Urinary bladder (tissue), 4 donors: ENCODE measurements around the gene SORCS2. TPM values are rescaled to one million over a fixed set of nuclear protein-coding genes. Genes with fewer than 3 reads are reported as not detected.

Experiments
- DNase-seq: peaks from one replicate; pipeline ENCODE4 v3.0.0-alpha.2; 2015; ENCODE audit errors: extremely low spot score
- H3K27ac ChIP-seq: one replicate; pipeline ENCODE4 v1.5.1; 2013; ENCODE audit warnings: low read depth, mild to moderate bottlenecking, moderate library complexity
- H3K36me3 ChIP-seq: one replicate; pipeline ENCODE4 v1.6.1; 2013; ENCODE audit warnings: mild to moderate bottlenecking, moderate library complexity; ENCODE audit not compliant: insufficient read depth
- H3K4me1 ChIP-seq: one replicate; pipeline ENCODE4 v1.6.1; 2013; ENCODE audit warnings: mild to moderate bottlenecking, moderate library complexity; ENCODE audit not compliant: insufficient read depth
- H3K4me3 ChIP-seq: one replicate; pipeline ENCODE4 v1.5.1; 2013; ENCODE audit warnings: low read depth, low read length
- WGBS: extraction: QIAGEN DNeasy Blood & Tissue Kit; methylation state at CpG from one replicate; pipeline ENCODE4 v1.1.7; 2013; 5-methylcytosine and 5-hydroxymethylcytosine counted together
- polyA plus RNA-seq: library from polyadenylated mRNA; stranded (reverse); fragments of 200-250 nt; gene quantifications from one replicate; pipeline ENCODE4 v1.2.3, GENCODE V29; 2013
- total RNA-seq: library from RNA; depleted of rRNA; stranded (reverse); fragments of >200 nt; gene quantifications from one replicate; pipeline ENCODE4 v1.2.3, GENCODE V29; 2014
- donor health status: healthy with polysubstance abuse.
- donor health status: healthy.

The SORCS2 gene
- total and polyA plus RNA-seq, 2 donors = 5.3 to 10.8 TPM

DNA sequence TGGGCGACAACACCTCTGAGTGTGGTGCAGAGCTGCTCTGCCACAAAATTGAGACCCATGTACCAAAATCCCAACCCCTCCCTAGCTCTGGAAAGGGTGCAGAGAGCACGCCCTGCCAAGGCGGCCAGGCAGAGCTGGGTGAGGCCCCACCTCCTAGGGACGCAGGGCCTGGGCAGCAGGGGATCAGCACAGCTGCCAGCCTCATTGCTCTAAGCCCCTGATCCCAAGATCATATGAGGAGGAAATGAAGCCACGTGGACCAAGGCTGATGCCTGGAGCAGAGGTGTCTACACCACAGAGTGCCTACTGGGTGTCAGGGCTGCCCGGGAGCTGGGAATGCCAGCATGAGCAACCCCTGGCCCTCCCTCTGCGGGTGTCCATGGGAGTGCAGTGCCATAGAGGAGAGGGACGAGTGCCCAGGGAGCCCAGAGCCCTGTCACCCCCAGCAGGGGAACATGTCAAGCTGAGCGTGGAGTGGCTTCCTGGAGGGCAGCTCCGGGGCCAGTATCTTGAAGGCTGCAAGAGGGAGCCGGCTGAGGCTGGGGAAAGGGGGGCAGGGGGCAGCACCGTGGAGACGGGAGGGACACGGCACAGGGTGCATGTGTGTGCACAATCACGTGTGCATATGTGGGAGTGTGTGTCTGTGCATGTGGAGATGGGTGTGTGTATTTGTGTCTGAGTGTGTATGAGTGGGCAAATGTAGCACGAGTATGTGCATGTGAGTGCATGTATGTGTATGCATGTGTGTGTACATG is 306.3 kb downstream of the SORCS2 start:
- 84% methylated on average over 16 of the region's 16 CpGs for WGBS
- Histone ChIP-seq H3K27ac (no peak overlapping the region), H3K36me3 (no peaks in the 10 kb centered on the region), H3K4me3 (no peak overlapping the region), H3K4me1 (no peaks in the 10 kb centered on the region)
- no peak for DNase-seq

DNA sequence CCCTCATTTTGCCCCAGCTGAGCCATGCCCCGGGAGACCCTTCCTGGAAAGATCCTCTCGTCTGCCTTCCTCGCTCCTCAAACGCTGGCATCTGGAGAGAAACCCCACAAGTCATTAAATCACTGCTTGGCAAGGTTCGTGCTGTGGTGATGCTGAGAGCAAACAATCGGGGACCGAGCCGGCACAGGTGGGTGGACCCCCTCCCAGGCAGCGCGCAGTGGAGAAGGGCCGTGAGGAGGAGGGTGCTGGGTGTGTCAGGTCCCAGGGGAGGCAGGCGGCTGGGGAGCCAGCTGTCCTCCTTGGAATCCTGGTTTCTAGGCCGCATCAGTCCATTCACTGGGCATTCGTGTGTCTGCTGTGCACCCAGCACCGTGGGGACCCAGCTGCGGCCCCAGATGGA is 307.3 kb downstream of the SORCS2 start:
- Histone ChIP-seq H3K4me3 (no peak overlapping the region), H3K4me1 (no peaks in the 10 kb centered on the region), H3K27ac (no peak overlapping the region), H3K36me3 (no peaks in the 10 kb centered on the region)
- DNase-seq = no peak
- WGBS = 80% methylated on average over 16 of the region's 16 CpGs

DNA sequence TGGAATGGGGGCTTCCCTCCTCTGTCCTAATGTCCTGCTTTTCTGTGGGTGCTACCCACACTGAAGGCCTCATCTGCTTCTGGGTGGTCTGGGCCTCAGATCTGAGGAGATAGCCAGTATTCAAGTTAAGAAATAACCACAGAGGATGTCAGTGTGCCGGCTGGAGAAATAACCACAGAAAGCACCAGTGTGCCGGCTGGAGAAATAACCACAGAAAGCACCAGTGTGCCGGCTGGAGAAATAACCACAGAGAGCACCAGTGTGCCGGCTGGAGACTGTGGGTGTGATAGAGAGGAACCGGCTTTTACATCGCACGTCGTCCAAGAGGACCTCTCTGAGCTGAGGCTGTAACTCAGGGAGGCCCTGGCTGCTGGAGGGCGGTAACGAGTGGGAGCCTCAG is 308.1 kb downstream of the SORCS2 start:
- H3K4me1 ChIP-seq = no peaks in the 10 kb centered on the region
- H3K4me3 ChIP-seq = no peak overlapping the region
- DNase-seq = no peak
- no peak overlapping the region for H3K27ac ChIP-seq
- H3K36me3 ChIP-seq = no peaks in the 10 kb centered on the region
- 72% methylated on average over 10 of the region's 10 CpGs for WGBS

DNA sequence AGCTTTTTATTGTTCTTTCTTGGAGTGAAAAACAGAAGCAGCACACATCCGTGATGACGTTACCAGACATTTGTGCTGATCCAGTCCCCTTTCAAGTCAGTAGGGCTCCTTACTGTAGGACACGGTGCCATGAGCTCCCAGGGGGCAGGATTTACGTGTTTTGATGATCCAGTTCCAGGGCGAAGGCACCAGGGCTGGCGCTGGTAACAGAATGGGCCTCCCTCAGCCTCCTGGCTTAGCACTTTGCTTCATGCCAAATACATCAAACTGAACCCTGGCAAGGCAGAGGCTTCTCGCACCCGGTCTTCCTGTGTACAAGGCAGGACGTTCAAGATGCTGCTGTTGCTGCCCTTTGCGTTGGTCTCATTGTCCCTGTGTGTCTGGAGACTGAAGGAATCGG is 309.0 kb downstream of the SORCS2 start:
- 85% methylated on average over 11 of the region's 11 CpGs for WGBS
- Histone ChIP-seq H3K4me3 (no peak overlapping the region), H3K4me1 (no peaks in the 10 kb centered on the region), H3K27ac (no peak overlapping the region), H3K36me3 (no peaks in the 10 kb centered on the region)
- no peak for DNase-seq

DNA sequence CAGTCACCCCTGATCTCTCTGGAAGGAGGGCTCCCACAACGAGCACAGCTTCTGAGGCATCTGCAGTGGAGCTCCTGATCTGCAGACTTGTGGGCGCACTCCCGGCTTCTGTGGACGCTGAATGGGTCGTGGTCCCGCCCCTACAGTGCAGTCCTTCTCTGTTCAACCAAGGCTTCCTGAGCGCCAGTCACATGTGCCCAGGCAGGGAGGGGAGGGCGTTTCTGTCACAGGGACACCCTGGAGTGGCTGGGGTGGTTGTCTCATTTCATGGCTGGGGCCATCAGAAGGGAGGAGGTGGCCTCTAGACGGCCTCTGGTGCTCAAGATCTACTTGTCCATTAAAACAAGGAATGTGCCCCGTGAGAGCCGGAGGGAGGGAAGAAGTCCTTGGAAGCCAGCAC is 309.5 kb downstream of the SORCS2 start:
- WGBS = 83% methylated on average over 11 of the region's 11 CpGs
- no peaks in the 10 kb centered on the region for H3K36me3 ChIP-seq

DNA sequence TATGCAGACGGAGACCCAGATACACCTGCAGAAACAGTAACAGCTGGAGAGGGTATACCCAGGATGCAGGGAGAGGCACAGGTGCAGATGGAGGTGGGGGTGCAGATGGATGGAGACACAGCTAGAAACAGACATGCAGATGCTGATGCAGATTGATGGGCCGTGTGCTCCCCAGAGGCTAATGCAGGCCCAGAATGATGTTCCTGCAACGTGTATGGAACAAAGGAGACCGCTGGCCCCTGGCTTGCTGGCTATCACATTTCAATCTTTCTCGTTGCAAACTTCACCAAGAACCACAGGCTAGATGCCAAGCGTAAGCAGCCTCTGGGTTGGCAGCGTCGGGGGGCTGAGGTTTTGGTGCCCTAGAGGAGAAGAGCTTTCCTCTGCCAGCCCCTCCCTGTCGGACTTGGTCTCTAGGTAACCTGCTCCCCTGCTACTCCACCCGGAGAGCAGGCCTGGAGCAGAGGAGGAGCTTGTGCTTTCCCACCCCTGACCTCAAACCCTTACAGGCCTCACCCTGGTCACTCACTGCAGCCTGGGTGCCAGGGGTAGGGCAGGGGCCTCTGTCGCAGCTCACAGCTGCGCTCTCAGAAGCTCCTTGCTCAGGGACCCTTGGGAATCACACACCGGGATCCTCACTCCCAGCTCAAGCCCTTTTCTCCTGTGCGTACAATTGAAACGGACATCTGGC is 311.4 kb downstream of the SORCS2 start:
- DNase-seq = no peak
- H3K36me3 ChIP-seq = no peaks in the 10 kb centered on the region
- no peak overlapping the region for H3K4me3 ChIP-seq
- WGBS = 81% methylated on average over 15 of the region's 15 CpGs
- no peaks in the 10 kb centered on the region for H3K4me1 ChIP-seq
- H3K27ac ChIP-seq = no peak overlapping the region

More for the DNA sequence above, 309.5 kb downstream of the SORCS2 start:
- Histone ChIP-seq H3K4me3 (no peak overlapping the region), H3K27ac (no peak overlapping the region), H3K4me1 (no peaks in the 10 kb centered on the region)
- no peak for DNase-seq

DNA sequence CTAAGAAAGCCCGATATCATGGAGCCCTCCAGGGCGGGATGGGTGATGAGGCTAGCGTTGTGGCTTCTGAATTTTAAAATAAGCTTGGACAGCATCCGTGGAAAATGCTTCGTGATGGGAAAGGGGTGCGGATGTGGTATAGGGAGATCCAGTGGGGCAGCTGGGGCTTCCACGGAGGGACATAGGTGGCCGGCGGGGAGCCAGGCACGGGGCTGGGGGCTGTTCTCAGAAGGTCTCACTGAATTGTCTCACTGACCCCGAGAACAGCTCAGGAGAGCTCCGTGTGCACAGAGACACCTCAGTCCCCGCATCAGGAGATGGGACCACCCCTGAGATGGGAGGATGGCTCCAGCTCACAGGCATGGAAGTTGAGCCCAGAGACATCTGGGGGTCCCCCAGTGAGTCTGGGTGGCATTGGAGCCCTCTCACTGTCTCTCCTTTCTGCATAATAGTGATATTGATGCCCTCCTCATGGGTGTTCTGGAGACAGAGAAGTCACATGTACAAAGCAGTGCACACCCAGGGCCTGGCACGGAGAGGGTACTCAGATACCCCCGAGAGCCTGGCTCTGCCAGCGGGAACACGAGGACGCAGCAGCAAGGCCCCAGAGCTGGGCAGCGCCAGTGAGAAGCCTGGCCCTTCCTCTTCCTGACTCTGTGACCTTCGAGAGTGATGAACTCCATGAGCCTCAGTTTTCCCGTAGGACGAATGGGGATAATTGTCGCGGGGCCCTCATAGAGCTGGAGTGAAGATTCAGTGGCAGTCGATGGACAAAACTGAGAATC is 313.0 kb downstream of the SORCS2 start:
- Histone ChIP-seq H3K4me3 (no peak overlapping the region), H3K4me1 (no peaks in the 10 kb centered on the region), H3K36me3 (no peaks in the 10 kb centered on the region), H3K27ac (no peak overlapping the region)
- no peak for DNase-seq
- WGBS = 94% methylated on average over 25 of the region's 25 CpGs

DNA sequence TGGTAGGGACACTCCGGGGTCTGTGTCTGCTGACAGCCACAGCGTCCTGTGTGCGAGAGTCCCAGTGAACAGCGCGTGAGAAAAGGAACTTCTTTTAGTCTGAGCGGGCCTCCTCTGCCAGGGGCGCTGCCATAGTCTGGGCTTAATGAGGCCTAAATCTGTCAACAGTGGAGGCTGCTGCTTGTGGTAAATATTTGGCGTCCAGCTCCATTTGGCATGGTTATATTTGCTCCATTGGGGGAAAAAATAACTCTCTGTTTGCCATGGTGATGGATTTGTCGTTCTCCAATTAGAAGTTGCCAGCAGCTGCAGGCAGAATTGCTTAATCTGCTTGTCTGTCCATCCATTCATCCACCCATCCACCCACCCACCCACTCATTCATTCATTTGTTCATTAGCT is 313.8 kb downstream of the SORCS2 start:
- no peaks in the 10 kb centered on the region for H3K36me3 ChIP-seq
- no peaks in the 10 kb centered on the region for H3K4me1 ChIP-seq
- no peak overlapping the region for H3K4me3 ChIP-seq
- no peak for DNase-seq
- H3K27ac ChIP-seq = no peak overlapping the region
- WGBS = 85% methylated on average over 9 of the region's 9 CpGs

DNA sequence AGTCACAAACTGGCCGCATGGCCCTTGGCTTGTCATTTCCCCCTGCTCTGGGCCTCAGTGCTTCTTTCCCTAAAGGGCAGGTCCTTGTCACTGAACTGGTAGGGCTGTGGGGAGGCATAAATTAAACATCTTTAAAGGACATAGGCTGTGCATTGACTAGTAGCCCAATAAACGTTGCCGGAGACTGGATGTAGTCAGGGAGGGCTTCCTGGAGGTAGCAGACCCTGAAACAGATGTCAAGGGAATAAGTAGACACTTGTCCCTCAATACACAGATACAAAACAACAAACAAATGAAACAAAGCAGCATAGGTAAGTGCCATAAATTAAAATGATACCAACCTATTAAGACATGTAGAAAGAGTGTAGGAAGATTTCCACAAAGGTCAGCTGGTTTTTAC is 314.2 kb downstream of the SORCS2 start:
- DNase-seq = no peak
- no peaks in the 10 kb centered on the region for H3K36me3 ChIP-seq

DNA sequence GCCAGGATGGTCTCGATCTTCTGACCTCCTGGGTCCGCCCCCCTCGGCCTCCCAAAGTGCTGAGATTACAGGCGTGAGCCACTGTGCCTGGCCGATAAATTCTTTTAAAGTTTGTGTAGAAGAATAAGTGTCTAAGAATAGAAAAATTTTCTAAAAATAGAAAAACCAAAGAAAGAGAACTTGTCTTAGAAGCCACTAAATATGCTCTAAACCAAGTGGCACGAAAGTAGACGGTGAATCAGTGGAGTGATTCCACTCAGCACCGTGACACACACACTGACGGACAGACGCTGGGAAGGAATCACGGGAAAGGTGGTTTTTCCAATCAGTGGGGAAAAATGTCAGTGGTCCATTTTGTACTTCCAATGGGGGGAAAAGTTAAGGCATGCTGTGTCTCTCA is 315.0 kb downstream of the SORCS2 start:
- no peaks in the 10 kb centered on the region for H3K36me3 ChIP-seq
- H3K27ac ChIP-seq = no peak overlapping the region
- no peaks in the 10 kb centered on the region for H3K4me1 ChIP-seq
- 79% methylated on average over 11 of the region's 11 CpGs for WGBS
- DNase-seq = no peak
- no peak overlapping the region for H3K4me3 ChIP-seq

More for the DNA sequence above, 314.2 kb downstream of the SORCS2 start:
- Histone ChIP-seq H3K27ac (no peak overlapping the region), H3K4me1 (no peaks in the 10 kb centered on the region), H3K4me3 (no peak overlapping the region)
- 88% methylated on average over 3 of the region's 3 CpGs for whole genome bisulfite sequencing

DNA sequence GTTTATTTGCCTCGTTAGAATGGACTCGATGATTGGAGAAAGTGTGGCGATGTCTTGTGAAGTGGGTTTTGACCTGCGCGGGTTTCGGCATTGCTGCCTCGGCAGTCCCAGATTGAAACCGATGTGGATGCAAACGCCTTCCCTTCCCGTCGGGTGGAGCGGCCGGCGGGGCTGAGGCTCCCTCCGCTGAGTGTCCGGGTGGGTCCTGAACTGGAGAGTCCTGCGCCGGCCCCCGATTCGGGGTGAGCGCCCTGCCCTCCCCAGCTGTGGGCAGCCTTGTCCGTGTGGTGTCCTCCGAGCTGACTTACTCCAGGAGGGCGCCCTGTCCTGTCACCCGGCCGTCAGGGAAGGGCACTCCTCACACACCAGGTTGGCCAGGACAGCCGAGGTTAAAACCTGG is 317.7 kb downstream of the SORCS2 start:
- Histone ChIP-seq H3K27ac (no peak overlapping the region), H3K4me3 (no peak overlapping the region), H3K4me1 (no peaks in the 10 kb centered on the region), H3K36me3 (no peaks in the 10 kb centered on the region)
- 85% methylated on average over 27 of the region's 27 CpGs for WGBS
- DNase-seq = no peak

DNA sequence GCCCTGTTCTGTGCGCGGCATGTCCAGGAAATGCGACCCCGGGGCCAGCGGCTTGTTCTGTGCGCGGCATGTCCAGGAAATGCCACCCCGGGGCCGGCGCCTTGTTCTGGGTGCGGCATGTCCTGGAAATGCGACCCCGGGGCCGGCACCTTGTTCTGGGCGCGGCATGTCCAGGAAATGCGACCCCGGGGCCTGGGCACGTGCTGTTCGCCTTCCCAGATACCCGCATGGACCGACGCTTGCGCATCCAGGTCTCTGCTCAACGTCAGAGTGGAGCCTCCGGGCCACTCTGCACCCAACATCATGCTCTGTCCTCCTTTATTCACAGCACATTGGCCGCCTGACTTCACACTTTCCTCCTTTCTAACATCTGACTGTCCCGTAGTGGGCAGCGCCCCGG is 318.2 kb downstream of the SORCS2 start:
- no peaks in the 10 kb centered on the region for H3K4me1 ChIP-seq
- DNase-seq = no peak
- no peaks in the 10 kb centered on the region for H3K36me3 ChIP-seq
- H3K27ac ChIP-seq = no peak overlapping the region
- H3K4me3 ChIP-seq = no peak overlapping the region
- 86% methylated on average over 30 of the region's 30 CpGs for WGBS

DNA sequence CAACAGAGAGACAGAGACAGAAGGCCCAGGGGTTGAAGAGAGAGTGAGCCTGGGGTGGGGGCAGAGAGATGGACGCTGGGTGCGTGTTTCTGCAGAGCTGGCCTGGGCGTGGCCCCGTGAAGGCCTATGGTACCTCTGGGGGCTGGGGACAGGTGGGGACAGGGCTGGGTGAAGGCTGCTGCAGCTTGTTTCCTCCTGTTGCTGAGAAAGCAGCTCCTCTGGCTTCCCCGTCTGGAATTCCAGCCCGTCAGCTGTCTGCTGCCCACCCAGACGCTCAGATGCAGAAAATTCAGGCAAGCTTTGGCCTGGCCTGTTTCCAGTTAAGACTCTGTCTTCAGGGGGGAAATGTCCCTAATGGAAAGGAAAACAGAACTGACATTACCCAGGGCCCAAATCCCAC is 319.2 kb downstream of the SORCS2 start:
- Histone ChIP-seq H3K4me1 (no peaks in the 10 kb centered on the region), H3K27ac (no peak overlapping the region), H3K36me3 (no peaks in the 10 kb centered on the region), H3K4me3 (no peak overlapping the region)
- no peak for DNase-seq
- 73% methylated on average over 7 of the region's 7 CpGs for WGBS

DNA sequence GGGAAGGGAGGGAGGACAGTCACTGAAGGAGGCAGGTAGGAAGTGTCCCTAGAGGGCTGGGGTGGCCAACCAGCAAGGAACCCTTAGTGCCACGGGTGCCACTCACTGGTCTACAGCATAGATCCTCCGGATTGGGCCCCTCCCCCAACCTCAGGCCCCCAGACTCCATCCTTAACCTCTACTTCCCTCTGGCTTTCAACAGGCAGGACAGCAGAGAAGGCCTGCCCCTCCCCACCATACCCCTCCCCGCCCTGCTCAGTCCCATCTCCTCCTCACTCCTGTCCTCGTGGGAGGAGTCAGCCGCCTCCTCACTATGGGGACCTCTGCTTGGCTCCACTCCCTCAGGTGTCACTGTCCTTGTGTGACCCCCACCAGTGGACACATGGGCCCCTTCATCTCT is 320.1 kb downstream of the SORCS2 start:
- Histone ChIP-seq H3K4me3 (no peak overlapping the region), H3K36me3 (no peaks in the 10 kb centered on the region), H3K27ac (no peak overlapping the region), H3K4me1 (no peaks in the 10 kb centered on the region)
- 74% methylated on average over 5 of the region's 5 CpGs for WGBS
- no peak for DNase-seq
